Osteoblast (primary cell): ENCODE measurements around the gene PLEKHG3. TPM values are rescaled to one million over a fixed set of nuclear protein-coding genes. Genes with fewer than 3 reads are reported as not detected.

Experiments used
- DNase-seq: peaks from one replicate; pipeline ENCODE4 v3.0.0; 2011; ENCODE audit warnings: low spot score, mixed read lengths; ENCODE audit not compliant: insufficient read length; ENCODE audit errors: missing footprints
- H2AFZ ChIP-seq: 2 replicates; pipeline ENCODE4 v1.6.0; 2011; ENCODE audit warnings: mild to moderate bottlenecking, low read length
- H3K27ac ChIP-seq: 2 replicates; pipeline ENCODE4 v1.5.1; 2011; ENCODE audit warnings: mild to moderate bottlenecking, low read depth, low read length, moderate library complexity
- H3K27me3 ChIP-seq: 2 replicates; pipeline ENCODE4 v1.6.0; 2012; ENCODE audit warnings: mild to moderate bottlenecking, control low read depth, inconsistent platforms, low read length, moderate library complexity; ENCODE audit not compliant: insufficient read depth
- H3K36me3 ChIP-seq: 2 replicates; pipeline ENCODE4 v1.5.1; 2011; ENCODE audit warnings: mild to moderate bottlenecking, low read length, control low read depth, moderate library complexity; ENCODE audit not compliant: insufficient read depth
- H3K4me1 ChIP-seq: 2 replicates; pipeline ENCODE4 v1.5.1; 2011; ENCODE audit warnings: mild to moderate bottlenecking, low read length, control low read depth, moderate library complexity; ENCODE audit not compliant: insufficient read depth
- H3K4me2 ChIP-seq: 2 replicates; pipeline ENCODE4 v1.6.0; 2011; ENCODE audit warnings: mild to moderate bottlenecking, low read length; ENCODE audit not compliant: insufficient read depth
- H3K4me3 ChIP-seq: fragments of 200-600 bp; sonication (generic); 3 replicates; pipeline ENCODE4 v1.5.1; 2012; ENCODE audit warnings: mild to moderate bottlenecking, low read length, inconsistent platforms; ENCODE audit not compliant: insufficient read depth
- H3K79me2 ChIP-seq: 2 replicates; pipeline ENCODE4 v1.6.0; 2012; ENCODE audit warnings: mild to moderate bottlenecking, low read length, control low read depth, inconsistent platforms; ENCODE audit not compliant: insufficient read depth
- H3K9me3 ChIP-seq: 2 replicates; pipeline ENCODE4 v1.5.1; 2011; ENCODE audit warnings: low read depth, low read length, control low read depth
- H4K20me1 ChIP-seq: 2 replicates; pipeline ENCODE4 v1.6.0; 2012; ENCODE audit warnings: mild to moderate bottlenecking, low read length, control low read depth; ENCODE audit not compliant: insufficient read depth
- total RNA-seq: library from RNA; depleted of rRNA; stranded (reverse); fragments of >200 nt; gene quantifications from 2 replicates; pipeline ENCODE4 v1.2.3, GENCODE V29; 2012
- TF ChIP-seq, protein P1 (sequence below): IDR thresholded peaks from 2 replicates; pipeline ENCODE4 v1.5.1; 2011; ENCODE audit warnings: mild to moderate bottlenecking, low read depth, low read length, moderate library complexity; ENCODE audit errors: extremely low read depth

Gene PLEKHG3
- total RNA-seq, 1 donor, result 5.4 TPM

DNA sequence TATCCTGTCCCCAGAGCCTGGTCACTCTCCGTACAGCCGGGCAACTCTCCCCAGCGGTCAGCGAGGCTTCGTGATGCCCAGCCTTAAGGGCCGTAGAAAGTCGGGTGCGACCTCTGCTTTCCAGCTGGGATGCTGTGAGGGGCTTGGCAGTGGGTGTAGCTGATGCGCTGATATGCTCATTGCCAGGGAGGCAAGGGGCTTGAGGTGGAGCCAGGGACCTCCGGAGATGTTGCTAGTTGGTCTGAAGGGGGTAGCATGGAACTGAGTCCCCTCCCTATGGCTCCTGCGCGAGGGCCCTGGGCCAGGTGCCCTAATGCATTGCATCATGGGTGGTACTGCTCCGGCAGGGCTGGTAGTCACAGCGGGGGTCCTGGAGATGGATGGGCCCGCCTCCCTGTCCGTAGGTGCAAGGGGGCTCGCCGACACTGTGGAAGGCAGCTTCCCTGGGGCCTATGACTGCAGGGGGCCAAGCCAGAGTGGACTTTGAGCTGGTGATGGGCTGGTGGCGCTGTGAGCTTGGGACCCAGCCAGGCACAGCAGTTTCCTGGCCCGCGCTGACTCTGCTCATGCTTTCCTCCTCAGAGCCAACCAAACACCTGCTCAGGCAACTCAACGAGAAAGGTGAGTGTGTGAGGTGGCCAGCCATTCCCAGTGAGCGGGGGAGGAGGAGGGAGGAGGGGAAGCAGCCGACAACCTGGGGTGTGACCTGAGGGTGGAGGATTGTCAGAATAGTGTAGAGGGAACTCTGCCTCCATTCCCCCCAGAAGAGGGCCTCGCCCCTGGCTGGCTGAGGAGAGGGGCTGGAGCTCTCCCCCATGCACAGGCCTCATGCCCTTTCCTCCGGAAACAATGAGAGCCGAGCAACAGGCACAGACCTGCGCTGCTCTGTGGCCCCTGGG is 32.3 kb downstream of the PLEKHG3 start:
- no peaks in the 10 kb centered on the region for H3K9me3 ChIP-seq
- no peaks in the 10 kb centered on the region for H3K27me3 ChIP-seq
- H3K4me1 ChIP-seq, result no peaks in the 10 kb centered on the region
- no peak overlapping the region for H3K27ac ChIP-seq
- no peaks in the 10 kb centered on the region for H3K36me3 ChIP-seq
- H2AFZ ChIP-seq, result no peak overlapping the region
- TF ChIP-seq, protein P1, sequence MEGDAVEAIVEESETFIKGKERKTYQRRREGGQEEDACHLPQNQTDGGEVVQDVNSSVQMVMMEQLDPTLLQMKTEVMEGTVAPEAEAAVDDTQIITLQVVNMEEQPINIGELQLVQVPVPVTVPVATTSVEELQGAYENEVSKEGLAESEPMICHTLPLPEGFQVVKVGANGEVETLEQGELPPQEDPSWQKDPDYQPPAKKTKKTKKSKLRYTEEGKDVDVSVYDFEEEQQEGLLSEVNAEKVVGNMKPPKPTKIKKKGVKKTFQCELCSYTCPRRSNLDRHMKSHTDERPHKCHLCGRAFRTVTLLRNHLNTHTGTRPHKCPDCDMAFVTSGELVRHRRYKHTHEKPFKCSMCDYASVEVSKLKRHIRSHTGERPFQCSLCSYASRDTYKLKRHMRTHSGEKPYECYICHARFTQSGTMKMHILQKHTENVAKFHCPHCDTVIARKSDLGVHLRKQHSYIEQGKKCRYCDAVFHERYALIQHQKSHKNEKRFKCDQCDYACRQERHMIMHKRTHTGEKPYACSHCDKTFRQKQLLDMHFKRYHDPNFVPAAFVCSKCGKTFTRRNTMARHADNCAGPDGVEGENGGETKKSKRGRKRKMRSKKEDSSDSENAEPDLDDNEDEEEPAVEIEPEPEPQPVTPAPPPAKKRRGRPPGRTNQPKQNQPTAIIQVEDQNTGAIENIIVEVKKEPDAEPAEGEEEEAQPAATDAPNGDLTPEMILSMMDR, result no peak
- no peak for DNase-seq
- H3K79me2 ChIP-seq, result no peaks in the 10 kb centered on the region
- H3K4me2 ChIP-seq, result no peak overlapping the region
- no peaks in the 10 kb centered on the region for H4K20me1 ChIP-seq
- no peak overlapping the region for H3K4me3 ChIP-seq

DNA sequence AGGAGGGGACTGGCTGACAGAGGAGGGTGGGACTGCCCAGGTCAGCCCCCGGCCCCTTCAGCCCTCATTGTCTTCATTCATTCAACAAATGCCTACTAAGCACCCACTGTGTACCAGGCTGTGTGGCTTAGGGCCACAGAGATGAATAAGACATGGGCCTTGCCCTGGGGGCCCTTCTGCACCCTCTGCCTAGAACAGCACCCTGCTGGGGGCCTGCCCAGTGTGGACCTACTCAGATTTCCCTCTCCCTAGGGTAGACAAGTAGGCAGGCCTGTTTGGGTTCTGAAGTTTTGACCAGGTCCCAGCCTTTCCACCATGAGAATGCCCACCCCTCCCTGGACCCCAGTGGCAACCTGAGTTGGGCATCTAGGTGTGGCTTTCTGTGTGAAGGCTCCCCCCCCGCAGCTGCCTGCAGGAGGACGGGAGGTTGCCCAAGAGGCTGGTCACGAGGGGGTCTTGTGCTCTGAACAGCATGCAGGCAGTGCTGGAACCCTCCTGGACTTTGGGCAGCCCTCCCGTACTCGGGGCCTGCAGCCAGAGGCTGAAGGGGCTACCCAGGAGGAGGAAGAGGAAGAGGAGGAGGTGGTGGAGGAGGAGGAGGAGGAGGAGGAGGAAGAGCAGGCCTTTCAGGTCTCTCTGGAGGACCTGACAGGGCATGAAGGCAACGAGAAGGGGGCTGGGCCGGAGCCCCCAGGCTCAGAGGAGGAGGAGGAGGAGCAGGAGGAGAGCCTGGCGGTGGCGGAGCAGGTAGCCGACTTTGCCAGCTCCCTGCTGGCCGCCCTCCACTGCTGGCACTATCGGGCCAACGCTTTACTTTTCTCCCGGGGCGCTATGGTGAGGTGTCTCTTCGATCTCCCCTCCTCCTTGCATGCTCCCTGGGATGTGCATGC is 33.4 kb downstream of the PLEKHG3 start:
- TF ChIP-seq, protein P1, result no peak
- no peak overlapping the region for H3K4me3 ChIP-seq
- no peaks in the 10 kb centered on the region for H3K9me3 ChIP-seq
- H3K79me2 ChIP-seq, result no peaks in the 10 kb centered on the region
- no peaks in the 10 kb centered on the region for H3K36me3 ChIP-seq
- no peaks in the 10 kb centered on the region for H3K27me3 ChIP-seq
- no peaks in the 10 kb centered on the region for H4K20me1 ChIP-seq
- no peaks in the 10 kb centered on the region for H3K4me1 ChIP-seq
- no peak overlapping the region for H3K4me2 ChIP-seq
- H3K27ac ChIP-seq, result no peak overlapping the region
- no peak for DNase-seq
- H2AFZ ChIP-seq, result no peak overlapping the region

DNA sequence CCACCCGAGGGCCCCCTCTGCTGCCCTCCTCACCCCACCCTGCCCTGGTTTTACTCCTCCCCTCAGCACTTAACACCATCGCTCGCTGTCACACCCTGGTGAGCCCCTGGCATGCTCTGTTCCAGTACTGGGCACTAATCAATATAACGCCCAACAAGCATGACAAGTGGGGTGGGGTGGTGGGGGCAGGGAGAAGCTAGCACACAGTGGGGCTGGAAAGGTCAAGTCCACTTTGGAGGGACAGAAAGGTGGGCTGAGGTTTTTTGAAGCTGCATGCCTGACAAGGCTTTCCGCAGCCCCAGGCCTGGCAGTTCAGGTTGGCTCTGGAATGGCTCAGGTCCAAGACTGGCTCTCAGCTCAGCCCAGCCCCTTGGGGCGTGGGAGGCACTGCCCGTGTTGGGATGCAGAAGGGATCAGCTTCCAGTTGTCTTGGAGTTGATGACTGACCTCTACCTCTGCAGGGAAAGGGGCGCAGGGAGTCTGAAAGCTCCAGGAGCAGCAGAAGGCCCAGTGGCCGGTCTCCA is 34.1 kb downstream of the PLEKHG3 start:
- TF ChIP-seq, protein P1, result no peak
- no peaks in the 10 kb centered on the region for H3K4me1 ChIP-seq
- H3K27ac ChIP-seq, result no peak overlapping the region
- no peaks in the 10 kb centered on the region for H3K27me3 ChIP-seq
- H3K9me3 ChIP-seq, result no peaks in the 10 kb centered on the region
- H4K20me1 ChIP-seq, result no peaks in the 10 kb centered on the region
- H3K4me3 ChIP-seq, result no peak overlapping the region
- no peak overlapping the region for H2AFZ ChIP-seq
- H3K4me2 ChIP-seq, result no peak overlapping the region
- H3K36me3 ChIP-seq, result no peaks in the 10 kb centered on the region
- no peak for DNase-seq
- H3K79me2 ChIP-seq, result no peaks in the 10 kb centered on the region
